ENCODE measurements around the gene AMPD2.

AMPD2 gene

DNA sequence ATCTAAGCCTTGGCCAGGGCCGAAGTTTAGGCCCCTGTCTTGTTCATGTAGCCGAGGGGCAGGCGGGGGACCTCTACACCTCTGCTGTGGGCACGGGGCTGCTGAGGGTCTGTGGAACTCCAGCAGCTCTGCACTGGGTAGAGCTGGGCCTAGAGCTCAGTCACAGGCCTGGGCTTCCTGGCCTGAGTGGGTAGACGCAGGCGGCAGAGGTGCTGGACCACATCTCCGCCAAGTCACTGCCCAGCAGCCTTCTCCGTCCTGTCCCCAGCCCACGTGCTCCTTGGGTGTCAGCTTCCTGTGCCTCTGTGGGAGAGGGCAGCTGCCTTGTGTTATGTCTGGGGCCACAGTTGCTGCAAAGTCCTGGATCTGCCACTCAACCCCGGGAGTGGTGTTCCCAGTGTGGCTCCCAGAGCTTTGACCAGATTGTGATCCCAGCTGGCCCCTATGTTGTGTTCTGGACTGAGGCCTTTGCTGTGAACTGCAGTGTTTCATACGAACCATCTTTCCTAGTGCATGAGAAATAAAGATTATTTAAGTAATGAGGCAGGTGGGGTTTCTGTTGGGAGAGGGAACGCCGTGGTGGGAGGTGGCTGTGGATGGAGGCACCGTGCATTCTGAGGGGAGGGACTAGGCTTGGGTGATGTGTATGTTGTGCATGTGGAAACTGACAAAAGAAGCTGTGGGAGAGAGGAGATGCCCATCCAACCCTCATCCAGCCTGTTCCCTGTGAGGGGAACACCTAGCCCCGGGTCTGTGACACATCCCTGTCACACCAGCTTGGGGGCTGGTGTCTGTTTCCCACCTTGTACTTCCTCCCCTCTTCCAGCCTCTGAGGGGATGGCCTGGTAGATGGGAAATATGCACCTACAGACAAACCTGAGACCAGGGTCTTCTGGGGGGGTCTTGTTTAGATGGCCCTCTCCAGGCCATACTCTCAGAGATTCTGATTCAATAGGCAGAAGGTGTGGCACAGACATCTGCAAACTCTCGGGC is 12.2 kb downstream of the AMPD2 start:
- DNase-seq: no peak

DNA sequence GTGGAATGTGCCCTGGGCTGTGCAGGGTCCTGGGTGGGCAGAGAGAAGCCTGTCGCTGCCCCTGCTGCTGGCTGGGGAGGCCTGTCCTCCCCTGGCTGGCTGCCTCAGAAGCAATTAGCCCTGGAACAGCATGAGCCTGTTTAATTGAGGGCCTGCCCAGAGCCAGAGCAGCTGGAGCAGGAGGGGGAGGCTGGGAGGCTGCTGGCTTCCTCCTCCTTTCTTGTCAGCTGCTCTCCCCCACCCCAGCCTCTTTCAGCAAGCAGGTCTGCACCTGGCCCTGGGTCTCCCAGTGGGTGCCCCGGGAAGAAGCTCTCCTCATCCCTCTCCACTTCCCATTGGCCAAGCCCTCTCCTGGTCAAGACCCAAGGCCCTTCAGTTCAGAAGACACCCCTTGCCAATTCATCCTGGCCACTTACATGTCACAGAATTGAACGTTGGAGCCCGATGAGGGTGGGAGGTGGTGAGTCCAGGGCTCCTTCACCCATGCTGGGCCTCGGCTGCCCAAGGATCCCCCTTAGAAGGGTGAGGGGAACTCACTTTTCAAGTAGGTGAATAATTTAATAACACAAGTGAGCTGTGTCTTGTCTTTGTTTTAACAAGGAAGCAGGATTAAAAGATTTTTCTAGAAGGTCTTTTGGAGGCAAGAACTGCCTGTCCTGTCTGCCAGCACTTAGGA is 13.2 kb downstream of the AMPD2 start:
- DNase-seq: no peak

DNA sequence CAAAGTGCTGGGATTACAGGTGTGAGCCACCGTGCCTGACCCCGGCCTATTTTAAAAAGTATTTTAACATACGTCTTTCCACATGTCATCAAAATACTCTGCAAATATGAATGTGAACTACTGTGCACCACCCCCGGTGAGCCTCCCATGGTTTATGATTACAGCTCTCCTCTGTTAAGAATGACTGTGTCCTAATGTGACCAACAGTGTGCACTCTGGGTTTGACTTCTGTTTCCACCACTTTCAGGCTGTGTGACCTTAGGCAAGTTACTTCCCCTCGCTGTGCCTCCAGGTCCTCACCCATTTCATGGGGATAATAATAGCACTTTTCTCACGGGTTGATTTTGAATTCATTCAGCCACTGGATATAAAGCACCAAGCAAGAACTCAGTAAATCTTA is 14.7 kb downstream of the AMPD2 start:
- no peak for DNase-seq

DNA sequence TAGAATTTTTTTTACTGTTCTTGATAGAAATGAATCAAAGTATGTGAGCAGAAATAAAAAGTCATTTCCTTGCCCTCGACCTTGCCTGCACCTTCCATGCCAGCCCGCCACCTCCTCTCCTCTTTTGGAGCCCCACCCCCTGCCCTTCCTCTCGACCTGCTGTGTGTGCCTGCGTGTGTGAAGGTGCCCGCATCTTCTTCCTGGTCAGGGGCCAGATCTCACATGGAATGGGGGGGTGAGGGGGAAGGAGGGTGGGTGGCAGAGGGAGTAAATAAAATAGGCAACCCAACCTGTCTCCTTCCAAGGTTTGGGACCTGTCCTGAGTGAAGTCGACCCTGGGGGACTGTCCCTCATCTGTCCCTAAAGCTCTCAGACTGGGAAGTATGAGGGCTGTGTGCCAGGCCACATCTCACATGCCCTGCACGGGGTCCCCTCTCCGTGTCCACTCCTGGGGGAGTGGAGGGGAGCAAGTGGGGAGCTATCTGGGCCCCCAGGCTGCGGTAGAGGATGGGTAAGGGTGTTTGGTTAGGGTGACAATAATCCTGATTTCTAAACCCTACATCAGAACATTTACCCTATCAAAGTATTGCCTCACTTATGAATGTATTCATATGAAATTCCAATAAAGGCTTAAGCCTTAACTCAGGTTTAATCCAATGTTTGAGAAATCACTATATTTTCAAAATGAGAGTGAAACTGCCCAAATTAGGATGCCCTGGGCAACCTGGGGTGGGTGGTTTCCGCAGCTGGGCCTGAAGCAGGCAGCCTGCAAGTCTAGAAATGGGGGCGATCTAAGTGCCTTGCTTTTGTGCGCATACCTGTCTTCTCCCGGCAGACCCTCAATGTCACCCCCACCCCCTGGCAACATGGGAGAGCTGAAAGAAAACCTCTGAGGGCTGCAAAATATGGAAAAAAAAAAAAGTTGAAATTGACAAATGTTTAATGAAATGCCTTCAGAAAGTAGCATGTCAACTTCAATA is 15.4 kb downstream of the AMPD2 start:
- DNase-seq: no peak

DNA sequence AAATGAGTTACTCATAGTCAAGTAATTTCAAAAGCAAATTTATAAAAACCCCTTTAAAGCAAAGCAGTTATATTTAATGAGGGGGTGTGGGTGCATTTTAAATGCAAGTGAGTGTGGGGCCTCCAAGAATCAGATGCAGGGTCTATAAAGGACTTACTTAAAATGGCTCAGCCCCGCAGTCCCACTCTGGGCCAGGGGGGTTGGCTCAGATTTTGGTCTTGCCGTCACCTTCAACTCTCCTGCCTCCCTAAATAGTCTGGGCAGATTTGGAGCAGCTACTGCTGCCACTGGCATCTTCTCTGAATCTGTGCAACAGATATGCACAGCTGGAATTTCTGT is 16.2 kb downstream of the AMPD2 start:
- DNase-seq: no peak

DNA sequence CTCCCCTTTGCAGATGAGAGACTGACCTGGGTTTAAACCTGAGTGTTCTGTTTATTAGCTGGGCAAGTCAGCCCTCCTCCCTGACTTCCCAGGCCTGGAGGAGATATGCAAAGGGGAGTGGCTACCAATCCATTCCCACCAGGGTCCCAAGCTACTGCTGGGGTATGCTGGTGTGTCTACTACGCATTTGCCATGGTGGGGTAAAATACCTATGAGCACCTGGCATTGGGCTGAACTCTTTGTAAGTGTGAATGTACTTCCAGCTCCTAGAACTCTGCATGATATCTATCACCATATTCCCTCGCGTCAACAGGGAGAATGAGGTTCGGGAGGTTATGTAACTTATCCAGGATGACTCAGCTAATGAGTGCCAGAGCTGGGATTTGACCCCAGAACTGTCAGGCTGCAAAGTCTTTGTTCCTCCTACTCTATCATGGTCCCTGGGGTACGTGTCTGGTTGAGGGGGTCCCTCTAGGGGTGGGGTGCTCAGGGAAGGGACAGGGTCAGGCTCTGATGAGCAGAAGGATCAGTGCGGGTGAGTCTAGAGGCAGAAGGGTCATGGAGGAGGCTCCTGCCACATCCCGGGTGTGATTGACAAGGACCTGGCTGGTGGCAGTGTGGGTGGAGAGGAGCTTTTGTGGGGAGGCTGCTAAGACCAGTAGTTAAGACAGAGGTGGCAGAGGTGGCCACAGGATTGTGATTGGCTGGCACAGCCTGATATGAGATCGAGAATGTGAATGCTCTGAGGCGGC is 16.7 kb downstream of the AMPD2 start:
- no peak for DNase-seq

DNA sequence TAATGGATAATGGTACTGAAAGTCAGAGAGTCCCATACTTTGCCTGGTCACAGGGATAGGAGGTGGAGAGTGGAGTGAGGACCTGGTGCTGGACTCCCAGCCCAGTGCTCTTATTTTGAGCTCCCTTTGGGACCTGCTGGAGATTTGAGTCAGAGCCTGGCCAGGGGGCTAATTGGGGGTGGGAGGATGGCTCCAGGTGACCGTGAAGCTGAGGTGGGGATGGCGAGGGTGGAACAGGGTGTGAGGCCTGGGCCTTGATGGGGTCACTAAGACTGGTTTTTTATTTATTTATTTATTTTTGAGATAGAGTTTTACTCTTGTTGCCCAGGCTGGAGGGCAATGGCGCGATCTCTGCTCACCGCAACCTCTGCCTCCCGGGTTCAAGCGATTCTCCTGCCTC is 17.8 kb downstream of the AMPD2 start:
- no peak for DNase-seq

DNA sequence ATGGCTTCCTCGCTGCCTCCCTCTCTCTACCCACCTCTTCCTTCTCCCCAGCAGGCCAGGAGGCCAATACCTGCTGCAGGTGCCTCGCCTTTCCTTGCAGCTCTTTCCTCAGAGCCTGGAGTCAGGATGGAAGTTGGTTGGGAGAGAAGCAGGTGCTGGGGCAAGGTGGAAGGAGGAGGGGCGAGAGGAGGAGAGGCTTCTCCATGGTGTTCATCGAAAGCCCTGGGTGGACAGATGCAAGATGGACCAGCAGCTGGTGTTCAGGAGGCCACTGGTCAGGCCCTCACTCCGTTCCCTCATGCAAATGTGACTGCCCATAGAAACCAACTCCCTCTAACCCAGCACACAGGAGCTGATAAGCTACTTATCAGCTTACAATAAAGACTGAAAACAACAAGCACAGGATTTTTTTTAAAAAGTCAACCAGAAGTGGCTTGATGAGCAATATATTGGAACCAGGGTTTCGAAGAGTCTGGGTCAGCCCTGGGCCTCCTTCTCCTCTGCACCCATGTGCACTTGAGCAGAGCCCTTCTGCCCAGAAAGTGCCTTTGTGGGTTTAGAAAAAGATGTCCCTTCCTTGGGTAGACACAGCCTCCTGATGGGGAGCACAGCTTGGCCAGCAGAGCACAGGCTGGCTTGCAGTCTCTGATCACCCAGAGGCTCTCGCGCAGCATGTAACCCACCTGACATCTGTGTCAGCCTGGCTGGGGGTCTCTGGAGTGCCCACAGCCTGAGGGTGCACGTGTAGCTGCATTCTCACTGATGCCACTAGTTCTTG is 19.6 kb downstream of the AMPD2 start:
- DNase-seq: no peak

DNA sequence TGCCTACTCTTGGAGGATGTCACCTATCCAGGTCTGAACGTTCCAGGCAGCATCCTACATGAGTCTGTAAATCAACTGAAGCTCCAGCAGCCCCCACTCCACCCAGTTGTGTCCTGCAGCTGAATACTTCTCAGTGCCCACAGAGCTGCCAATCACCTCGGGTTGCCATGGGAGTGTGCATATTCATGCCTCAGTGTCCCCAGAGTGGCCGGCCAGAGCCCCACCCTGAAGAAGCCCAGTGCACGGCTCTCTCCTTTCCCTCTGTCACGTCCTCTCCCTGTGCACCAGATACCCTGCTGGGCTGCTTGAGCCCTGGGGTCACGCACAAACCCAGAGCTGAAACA is 20.2 kb downstream of the AMPD2 start:
- DNase-seq: no peak

DNA sequence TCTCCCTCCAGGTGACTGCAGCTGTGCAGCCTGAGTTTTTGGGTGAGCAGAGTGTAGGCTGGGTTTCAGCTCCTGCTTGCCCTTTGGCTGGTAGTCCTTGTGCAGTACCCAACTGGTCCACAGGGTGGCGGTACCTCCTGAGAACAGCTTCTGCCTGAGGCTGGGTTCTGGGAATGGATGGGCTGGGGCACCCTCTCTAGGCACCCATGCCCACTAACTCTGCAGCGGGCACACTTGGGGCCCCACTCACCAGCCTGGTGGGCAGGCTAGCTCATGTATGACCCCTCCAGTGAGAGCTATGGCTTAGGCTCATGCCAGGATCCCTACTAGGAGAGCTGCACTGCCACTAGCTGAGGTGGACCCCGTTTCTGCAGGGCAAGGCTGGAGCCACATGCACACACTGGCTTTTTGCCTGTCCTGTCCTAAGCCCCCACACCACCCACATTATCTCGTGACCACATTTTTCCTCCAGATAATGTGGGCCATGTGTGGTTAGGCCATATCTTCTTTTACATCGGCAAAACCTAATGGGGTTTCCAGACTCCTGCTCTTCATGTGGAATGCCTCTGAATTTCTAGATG is 20.7 kb downstream of the AMPD2 start:
- peak; percentile 83 to 95 (median 92) for DNase-seq

DNA sequence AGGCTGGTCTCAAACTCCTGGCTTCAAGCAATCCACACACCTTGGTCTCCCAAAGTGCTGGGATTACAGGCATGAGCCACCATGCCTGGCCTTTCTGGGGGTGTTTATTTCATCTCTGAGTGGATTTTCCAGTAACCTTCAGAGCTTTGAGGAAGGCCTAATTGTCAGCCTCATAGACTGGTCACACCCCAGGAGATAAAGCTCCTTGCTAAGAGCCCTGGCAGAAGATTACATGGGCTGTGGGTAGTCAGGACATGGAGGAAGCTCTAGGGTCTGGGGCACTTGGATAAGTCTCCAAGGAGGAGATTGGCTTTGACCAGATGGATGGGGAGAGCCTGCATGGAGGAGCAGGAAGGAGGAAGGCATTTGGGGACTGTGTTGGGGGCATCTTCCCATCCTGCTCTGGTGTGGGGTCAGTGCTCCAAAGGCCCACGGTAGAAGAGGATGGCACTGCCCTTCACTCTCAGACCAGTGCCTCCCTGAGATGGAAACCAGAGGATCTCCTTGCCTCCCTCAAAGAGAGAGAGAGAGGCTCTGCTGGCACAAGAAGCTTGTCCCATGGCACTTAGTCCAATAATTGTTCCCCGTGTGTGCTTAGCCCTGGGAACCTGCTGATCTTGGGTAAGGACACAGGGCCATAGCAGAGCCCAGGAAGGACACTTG is 21.6 kb downstream of the AMPD2 start:
- no peak for DNase-seq

DNA sequence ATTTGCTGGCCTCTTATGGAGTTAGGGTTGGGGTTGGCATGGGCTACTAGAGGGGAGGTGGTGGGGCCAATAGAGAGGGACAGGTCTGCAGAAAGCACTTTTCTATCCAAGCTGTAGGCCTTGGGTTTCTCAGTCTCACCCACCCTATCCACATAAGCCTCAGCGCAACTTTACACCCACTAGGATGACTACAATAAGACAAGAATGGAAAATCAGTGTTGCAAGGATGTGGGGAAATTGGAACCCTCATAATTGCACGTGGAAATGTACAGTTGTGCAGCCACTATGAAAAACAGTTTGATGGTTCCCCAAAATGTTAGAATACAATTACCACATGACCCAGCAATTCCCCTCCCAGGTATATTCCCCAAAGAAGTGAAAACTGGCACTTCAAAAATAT is 22.2 kb downstream of the AMPD2 start:
- DNase-seq: no peak

DNA sequence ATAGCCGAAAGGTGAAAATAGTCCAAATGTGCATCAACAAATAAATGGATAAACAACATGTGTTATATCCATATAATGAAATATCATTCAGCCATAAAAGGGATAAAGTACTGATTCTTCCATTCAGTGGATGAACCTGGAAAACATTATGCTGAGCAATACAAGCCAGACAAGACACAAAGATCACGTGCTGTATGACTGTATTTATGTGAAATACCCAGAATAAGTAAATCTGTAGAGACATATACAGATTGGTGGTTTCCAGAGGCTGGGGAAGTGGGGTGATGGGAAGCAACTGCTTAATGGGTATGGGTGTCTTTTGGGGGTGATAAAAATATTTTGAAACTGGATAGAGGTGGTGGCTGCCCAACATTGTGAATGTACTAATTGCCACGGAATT is 23.0 kb downstream of the AMPD2 start:
- DNase-seq: no peak

DNA sequence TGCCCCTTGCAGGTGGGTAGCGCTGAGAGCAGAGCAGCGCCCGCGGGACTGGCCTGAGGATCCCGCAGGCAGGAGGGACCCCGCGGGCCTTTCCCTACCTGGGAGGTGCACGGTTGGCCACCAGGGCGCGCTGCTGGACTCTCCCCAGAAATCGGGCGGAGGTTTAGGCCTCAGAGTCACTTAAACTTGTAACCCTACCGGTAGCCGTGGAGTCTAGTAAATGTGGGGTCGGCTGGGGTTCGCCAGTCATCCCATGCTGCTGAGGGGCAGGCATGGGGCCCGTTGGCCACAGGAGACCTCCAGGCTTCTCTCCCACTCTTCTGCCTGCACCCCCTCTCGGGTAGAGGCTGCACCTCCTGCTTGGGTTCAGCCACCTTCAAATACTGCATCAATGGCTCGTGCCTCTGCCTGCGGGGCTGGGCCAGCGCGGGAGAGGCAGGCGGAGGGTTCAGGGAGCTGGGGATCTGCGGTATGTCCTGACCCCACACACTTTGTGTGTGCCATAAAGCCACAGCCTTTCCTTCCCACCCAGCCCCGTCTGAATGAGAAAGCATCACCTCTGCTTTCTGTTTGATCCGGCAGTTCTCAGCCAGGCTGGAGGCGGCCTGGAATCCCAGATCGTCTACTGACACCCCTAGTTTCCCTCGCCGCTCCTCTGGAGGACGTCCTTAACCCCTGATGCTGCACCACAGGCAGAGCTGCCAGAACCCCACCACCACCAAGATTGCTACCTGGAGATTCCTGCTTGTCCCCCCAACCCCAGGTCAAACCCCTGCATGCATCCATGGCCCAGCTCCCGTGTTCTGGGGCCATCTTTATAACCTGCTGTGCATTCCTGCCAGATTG is 24.0 kb downstream of the AMPD2 start:
- DNase-seq: peak; percentile 82 to 91 (median 88)

DNA sequence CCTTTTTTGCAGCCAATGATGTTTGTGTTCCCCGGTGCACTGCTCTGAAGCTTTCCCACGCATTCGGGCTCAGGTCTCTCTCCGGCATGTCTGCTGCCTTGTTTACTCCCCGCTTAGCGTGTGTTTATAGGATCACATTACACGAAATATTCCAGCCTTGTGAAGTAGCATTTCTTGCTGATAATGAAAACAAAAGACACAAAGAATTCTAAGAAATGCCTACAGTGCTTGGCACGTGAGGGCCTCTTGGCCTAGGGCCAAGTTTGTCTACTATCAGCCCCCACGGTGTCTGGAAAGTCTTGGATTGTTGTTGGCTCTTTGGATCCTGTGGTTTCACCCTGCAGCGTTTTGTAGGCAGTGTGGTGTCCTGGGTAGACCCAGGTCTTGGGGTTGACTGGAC is 25.0 kb downstream of the AMPD2 start:
- no peak for DNase-seq

DNA sequence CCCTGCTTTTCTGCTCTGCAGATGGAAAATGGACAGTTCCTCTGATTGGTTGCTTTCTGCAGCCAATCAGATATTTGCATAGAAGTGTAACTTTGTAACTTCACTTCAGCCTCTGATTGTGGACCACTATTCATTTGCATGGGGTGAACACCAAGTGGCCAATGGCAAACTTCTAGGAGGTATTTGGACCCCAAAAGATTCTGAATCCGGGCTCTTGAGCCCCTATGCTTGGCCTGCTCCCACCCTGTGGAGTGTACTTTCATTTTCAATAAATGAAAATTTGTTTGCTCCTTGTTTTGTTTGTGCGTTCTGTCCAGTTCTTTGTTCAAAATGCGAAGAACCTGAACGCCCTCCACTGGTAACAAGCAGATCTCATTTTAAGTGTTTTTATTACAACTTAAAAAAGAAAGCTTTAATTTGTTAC is 29.9 kb downstream of the AMPD2 start:
- no peak for DNase-seq

DNA sequence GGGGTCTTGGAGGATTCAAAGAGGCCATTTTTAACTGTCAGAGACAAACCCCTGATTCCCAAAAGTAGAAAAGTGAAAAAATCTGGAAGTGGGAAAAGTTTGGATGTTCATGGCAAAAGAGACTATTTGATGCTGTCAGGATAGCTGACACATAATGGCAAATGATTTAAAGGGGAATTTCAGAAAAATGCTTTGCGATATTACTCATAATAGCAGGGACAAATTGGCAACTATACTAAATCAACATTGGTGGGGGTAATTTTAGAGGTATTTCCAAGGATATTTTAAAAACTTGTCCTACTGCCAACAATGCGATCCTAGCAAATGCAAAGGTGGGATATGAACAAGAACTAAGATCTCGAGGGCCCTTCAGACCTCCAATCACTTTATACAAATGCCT is 31.0 kb downstream of the AMPD2 start:
- no peak for DNase-seq

DNA sequence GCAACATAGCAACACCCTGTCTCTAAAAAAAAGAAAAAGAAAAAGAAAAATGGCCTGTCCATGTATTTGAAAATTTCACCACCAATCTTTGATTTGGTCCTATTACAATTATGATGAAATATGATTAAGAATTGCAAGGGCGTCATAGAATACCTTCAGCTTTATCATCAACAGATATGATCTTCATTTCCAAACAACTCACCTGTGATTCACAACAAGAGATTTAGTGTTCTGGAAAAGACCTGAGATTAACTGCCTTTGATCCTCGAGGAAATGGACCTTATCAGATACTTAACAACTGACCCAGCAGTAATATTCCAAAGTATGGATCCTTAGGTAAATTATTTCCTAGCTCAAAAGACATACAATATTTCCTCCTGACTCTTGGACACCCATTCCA is 32.8 kb downstream of the AMPD2 start:
- no peak for DNase-seq

DNA sequence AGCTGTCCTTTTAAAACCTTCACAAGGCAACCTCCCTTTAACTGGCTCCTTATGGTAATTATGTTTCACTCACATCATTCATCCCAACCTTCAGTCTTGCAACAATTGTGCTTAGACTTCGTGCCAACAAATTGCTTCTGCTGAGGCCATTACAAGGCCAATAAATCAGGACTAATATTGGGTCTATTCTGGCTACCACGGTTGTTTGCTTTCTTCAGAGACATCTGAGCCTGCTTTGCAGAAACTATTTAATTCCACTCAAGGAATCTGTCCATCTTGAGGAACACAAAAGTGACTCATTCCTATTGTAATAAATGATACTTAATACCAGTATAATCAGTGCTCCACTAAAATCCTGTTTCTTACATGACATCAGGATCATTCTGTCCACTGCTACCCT is 33.7 kb downstream of the AMPD2 start:
- no peak for DNase-seq

DNA sequence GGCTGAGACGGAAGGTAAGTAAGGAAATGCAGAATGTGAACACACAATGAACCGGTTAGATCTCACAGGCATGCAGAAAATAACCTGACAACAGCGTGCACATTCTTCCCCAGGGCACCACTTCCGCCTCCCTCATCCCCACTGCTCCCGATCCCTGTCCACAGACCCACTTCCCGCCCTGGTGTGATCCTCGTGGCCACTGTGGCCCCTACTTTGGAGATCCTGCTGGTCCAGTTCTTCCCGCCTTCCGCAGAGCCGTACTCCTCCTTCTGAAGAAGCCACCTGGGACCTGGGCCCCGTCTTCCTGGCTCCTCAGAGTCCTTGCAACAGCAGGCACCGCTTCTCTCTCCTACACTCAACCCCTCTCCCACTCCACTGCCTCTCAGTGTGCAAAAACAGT is 34.9 kb downstream of the AMPD2 start:
- no peak for DNase-seq

Data from activated naive CD4-positive, alpha-beta T cell (primary cell).